Measurements from ENCODE around the gene IQSEC1. TPM values are rescaled to one million over a fixed set of nuclear protein-coding genes. Genes with fewer than 3 reads are reported as not detected.

IQSEC1 gene
- total and polyA plus RNA-seq, 2 of the 8 experiments (the other 6 are each of a cell fraction or from before 2014, with no cell fraction given): 6.8 to 28.8 TPM

GRCh38 chr3:12983319-12983718, 89.9 kb downstream of the IQSEC1 start:
- Histone ChIP-seq H2BK20ac (ENCODE audit: low read length) (no peak overlapping the region), H2BK5ac (ENCODE audit: low read depth, low read length) (no peak overlapping the region), H3K27ac (ENCODE audit: low read depth, low read length) (no peak overlapping the region), H2AK5ac (ENCODE audit: low read depth, low read length) (no peak overlapping the region), H3K4me2 (ENCODE audit: insufficient read depth in 1 of 2, low read depth in 2 of 2, low read length in 2 of 2) (no peak overlapping the region), H3K23me2 (ENCODE audit: low read depth, low read length) (no peaks in the 10 kb centered on the region), H4K5ac (ENCODE audit: insufficient read length, low read depth, low read length) (no peak overlapping the region), H3K79me2 (ENCODE audit: control insufficient read depth in 1 of 2, insufficient read depth in 2 of 2, low read length in 2 of 2) (no peaks in the 10 kb centered on the region), H2BK15ac (ENCODE audit: low read length) (no peak overlapping the region; the same call in 1 of the 2 replicates), H3K18ac (ENCODE audit: extremely low read depth, low read length) (no peak overlapping the region), H4K20me1 (replicated peaks in 1 of 2; ENCODE audit: control insufficient read depth in 1 of 2, insufficient read depth in 2 of 2, low read length in 2 of 2) (peaks cover 4 to 9% of the 10 kb centered on the region in 2 experiments), H3K79me1 (ENCODE audit: low read depth, low read length) (no peaks in the 10 kb centered on the region), H4K8ac (ENCODE audit: extremely low read depth, insufficient read depth, low read length) (no peak overlapping the region), H2AFZ (ENCODE audit: low read length) (no peak overlapping the region), H3K4me1 (replicated peaks in 1 of 4; ENCODE audit: control insufficient read depth in 3 of 4, insufficient read depth in 4 of 4, low read length in 3 of 4) (peaks cover 0 to 18% (median 13%) of the 10 kb centered on the region in 4 experiments; a peak in 6 of 7 replicates), H2BK120ac (replicated peaks; ENCODE audit: low read depth, low read length) (no peak overlapping the region), H2BK12ac (ENCODE audit: low read depth, low read length) (no peak overlapping the region), H3K56ac (replicated peaks; ENCODE audit: insufficient read length, low read depth, low read length) (no peak overlapping the region), H3K14ac (ENCODE audit: insufficient read length) (no peak overlapping the region), H3K4ac (replicated peaks; ENCODE audit: insufficient read length, low read depth, low read length) (no peak overlapping the region), H3K9me3 (ENCODE audit: insufficient read depth in 2 of 2, low read depth in 1 of 2, low read length in 1 of 2) (peaks cover 0 to 5% of the 10 kb centered on the region in 2 experiments; a peak in 2 of 4 replicates), H3K9ac (replicated peaks in 1 of 4; ENCODE audit: extremely low read depth in 1 of 4, low read depth in 3 of 4, low read length in 3 of 4) (no peak overlapping the region), H3K4me3 (ENCODE audit: extremely low read depth in 1 of 4, insufficient read depth in 2 of 4, low read depth in 3 of 4, low read length in 4 of 4) (no peak overlapping the region), H4K91ac (replicated peaks; ENCODE audit: insufficient read length, low read length) (no peak overlapping the region), H3K36me3 (ENCODE audit: control insufficient read depth in 2 of 4, insufficient read depth in 4 of 4, low read length in 3 of 4) (no peaks in the 10 kb centered on the region), H3K27me3 (replicated peaks in 1 of 4; ENCODE audit: control insufficient read depth in 3 of 4, extremely low read depth in 1 of 4, insufficient read depth in 3 of 4, low read length in 3 of 4) (no peaks in the 10 kb centered on the region), H3K23ac (ENCODE audit: insufficient read length) (no peak overlapping the region)
- WGBS, 2 experiments (ENCODE audit: extremely low coverage in 1 of 2, insufficient coverage in 1 of 2, insufficient read length in 1 of 2, insufficient replicate concordance in 2 of 2, low coverage in 1 of 2, low lambda C conversion rate in 2 of 2, missing lambda C conversion rate in 1 of 2): 84% methylated on average over 9 of the region's 9 CpGs; no CpG with 5 or more reads in 1 of the 2 experiments
- DNase-seq (ENCODE audit: low read depth in 1 of 2, low spot score in 2 of 2) (no peak), FAIRE-seq (no peak)
- POLR2A ChIA-PET (ENCODE audit: partially characterized antibody): interaction anchor here (1.1 to 2.4 kb wide), 2 partner anchors 9 to 17 kb away, joined by 3 to 6 read pairs; no protein-coding TSS in a partner anchor
- CTCF ChIA-PET (ENCODE audit: partially characterized antibody): interaction anchor here (0.6 to 12.1 kb wide), 21 partner anchors 11 to 440 kb away, joined by 3 to 267 read pairs (median 9); no protein-coding TSS in a partner anchor
- TF ChIP-seq KDM4A (IDR thresholded peaks at IDR 0.05; ENCODE audit: low read depth, low read length, severe bottlenecking): no peak
- no peak for TF ChIP-seq SP4 (IDR thresholded peaks at IDR 0.05; ENCODE audit: low read length)
- TF ChIP-seq CHD1 (IDR thresholded peaks at IDR 0.05; ENCODE audit: low read depth, low read length): no peak
- TF ChIP-seq EGR1 (IDR thresholded peaks at IDR 0.05; ENCODE audit: borderline replicate concordance, low read depth, low read length): no peak
- no peak for TF ChIP-seq TBP (IDR thresholded peaks at IDR 0.05; ENCODE audit: low read depth, low read length)
- no peak for TF ChIP-seq EP300 (IDR thresholded peaks at IDR 0.05; ENCODE audit: borderline replicate concordance in 1 of 2, low read depth in 2 of 2, low read length in 2 of 2)
- TF ChIP-seq HDAC2 (IDR thresholded peaks at IDR 0.05; ENCODE audit: borderline replicate concordance in 1 of 2, low read depth in 2 of 2, low read length in 2 of 2): no peak
- TF ChIP-seq BRCA1 (IDR thresholded peaks at IDR 0.05; ENCODE audit: low read depth, low read length): no peak
- TF ChIP-seq HDAC6 (IDR thresholded peaks at IDR 0.05; ENCODE audit: low read depth, low read length): no peak
- no peak for TF ChIP-seq SIRT6 (IDR thresholded peaks at IDR 0.05; ENCODE audit: low read length)
- no peak for TF ChIP-seq ATF2 (IDR thresholded peaks at IDR 0.05; ENCODE audit: low read length)
- no peak for TF ChIP-seq CBX5 (IDR thresholded peaks at IDR 0.05; ENCODE audit: low read depth, low read length)
